H1 (cell line): ENCODE data around the gene SEC61A1. TPM values are rescaled to one million over a fixed set of nuclear protein-coding genes. Genes with fewer than 3 reads are reported as not detected.

ENCODE experiments used
- ASH2L ChIP-seq: fragments of 200-600, 300-600 bp; sonication (generic); IDR thresholded peaks from one replicate; pipeline ENCODE4 v1.7.1; 2017; ENCODE audit warnings: low read length
- CEBPB ChIP-seq: IDR thresholded peaks from 2 replicates; pipeline ENCODE4 v1.6.1; 2012; ENCODE audit warnings: low read depth, low read length
- CHD2 ChIP-seq: IDR thresholded peaks from 2 replicates; pipeline ENCODE4 v1.6.1; 2012; ENCODE audit warnings: low read length, improper control_type of control experiment
- CTBP2 ChIP-seq: IDR thresholded peaks from 2 replicates; pipeline ENCODE4 v1.7.0; 2011; ENCODE audit warnings: borderline replicate concordance, mild to moderate bottlenecking, moderate library complexity, mixed read lengths, low read length; ENCODE audit not compliant: insufficient read depth, insufficient read length
- EGR1 ChIP-seq: IDR thresholded peaks from 2 replicates; pipeline ENCODE4 v1.6.1; 2011; ENCODE audit warnings: low read depth, low read length, borderline replicate concordance
- GTF2F1 ChIP-seq: IDR thresholded peaks from 2 replicates; pipeline ENCODE4 v1.6.1; 2012; ENCODE audit warnings: low read depth, low read length, improper control_type of control experiment, borderline replicate concordance
- NANOG ChIP-seq: IDR thresholded peaks from 2 replicates; pipeline ENCODE4 v1.6.1; 2011; ENCODE audit warnings: low read length, low read depth, mild to moderate bottlenecking, inconsistent platforms; ENCODE audit not compliant: insufficient read depth, poor library complexity, severe bottlenecking
- PHF8 ChIP-seq: fragments of 200-600 bp; sonication (generic); conservative IDR thresholded peaks from 2 replicates; pipeline ENCODE4 v1.7.1; 2012; ENCODE audit warnings: low read depth, mild to moderate bottlenecking, inconsistent platforms, low read length, moderate library complexity
- RAD21 ChIP-seq, 2 experiments: IDR thresholded peaks in 1 of 2; conservative IDR thresholded peaks in 1 of 2; 2 replicates each; pipeline ENCODE4 v1.6.1; 2011; ENCODE audit warnings: low read depth in 2 of 2, low read length in 2 of 2, improper control_type of control experiment in 1 of 2, inconsistent platforms in 1 of 2, mild to moderate bottlenecking in 1 of 2, moderate library complexity in 1 of 2
- RBBP5 ChIP-seq: IDR thresholded peaks from 2 replicates; pipeline ENCODE4 v1.7.1; 2012; ENCODE audit warnings: low read depth, mild to moderate bottlenecking, inconsistent platforms, low read length, moderate library complexity, borderline replicate concordance
- SAP30 ChIP-seq: fragments of 300-600 bp; sonication (generic); IDR thresholded peaks from 2 replicates; pipeline ENCODE4 v1.7.1; 2012; ENCODE audit warnings: low read length, moderate library complexity, mild to moderate bottlenecking, inconsistent platforms; ENCODE audit not compliant: insufficient read depth, insufficient replicate concordance
- SIX5 ChIP-seq: IDR thresholded peaks from 2 replicates; pipeline ENCODE4 v1.6.1; 2011; ENCODE audit warnings: mild to moderate bottlenecking, low read depth, low read length
- polyA plus RNA-seq, 7 experiments: library from polyadenylated mRNA; depleted of rRNA in 3 of 7; stranded (reverse) in 5 of 7; unstranded in 2 of 7; fragments of >200 nt in 5 of 7; fragments of 200-250 nt in 2 of 7; gene quantifications; 1 replicate in 5 of 7; 2 replicates in 1 of 7; 4 replicates in 1 of 7; pipeline versions ENCODE4 v1.2.1 to v1.2.3, GENCODE V29; 2011 to 2013; ENCODE audit warnings: missing spikeins in 2 of 7, mixed read lengths in 2 of 7
- total RNA-seq: library from RNA; stranded (reverse); fragmentation: NEBNext Ultra II Directional; extraction: Animal tissue kit (Norgen Biotek cat#: 25700); gene quantifications from 2 replicates; pipeline ENCODE4 v1.2.1, GENCODE V29; 2021
- TF ChIP-seq, protein P1 (sequence below): IDR thresholded peaks from 2 replicates; pipeline ENCODE4 v1.6.1; 2012; ENCODE audit warnings: inconsistent platforms
- TF ChIP-seq, protein P2 (sequence below), 3 experiments: IDR thresholded peaks; 1 replicate in 2 of 3; 2 replicates in 1 of 3; pipeline versions ENCODE4 v1.5.1 to v1.6.1; 2011; ENCODE audit warnings: low read length in 3 of 3, mild to moderate bottlenecking in 3 of 3, inconsistent platforms in 2 of 3, low read depth in 1 of 3, moderate library complexity in 1 of 3; ENCODE audit not compliant: insufficient read depth in 1 of 3; ENCODE audit errors: control extremely low read depth in 1 of 3

SEC61A1 gene
- total and polyA plus RNA-seq, 2 of the 8 experiments (the other 6 are each of a cell fraction or from before 2014, with no cell fraction given) = 133 to 165 TPM

DNA sequence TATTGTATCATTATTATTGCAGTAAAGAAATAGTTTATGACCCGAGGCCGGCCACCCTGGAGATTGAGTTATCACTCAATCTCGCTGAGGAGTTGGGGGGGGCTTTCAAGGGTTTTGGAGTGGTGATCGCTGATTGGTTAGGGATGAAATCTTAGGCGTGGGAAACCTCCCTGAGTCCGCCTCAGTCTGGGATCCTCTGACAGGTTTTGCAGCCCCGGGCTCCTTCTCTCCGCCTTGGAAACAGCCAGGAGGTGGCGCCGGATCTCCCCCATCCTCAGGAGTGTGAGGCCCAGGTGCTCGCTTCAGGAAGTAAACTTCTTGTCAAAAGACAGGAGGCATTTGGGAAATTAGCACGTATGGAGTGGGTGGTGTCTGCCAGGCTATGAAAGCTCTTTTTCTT is 41.1 kb upstream of the SEC61A1 start (continued):
- TF ChIP-seq NANOG = no peak
- TF ChIP-seq, protein P1, sequence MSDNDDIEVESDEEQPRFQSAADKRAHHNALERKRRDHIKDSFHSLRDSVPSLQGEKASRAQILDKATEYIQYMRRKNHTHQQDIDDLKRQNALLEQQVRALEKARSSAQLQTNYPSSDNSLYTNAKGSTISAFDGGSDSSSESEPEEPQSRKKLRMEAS = peak; percentile 40; the same call in 1 of the 2 replicates
- TF ChIP-seq ASH2L = no peak
- no peak for TF ChIP-seq RBBP5
- TF ChIP-seq RAD21 (IDR thresholded peaks at IDR 0.05 in 1 of 2, conservative IDR thresholded peaks at IDR 0.05 in 1 of 2; ENCODE audit: low read depth in 2 of 2, low read length in 2 of 2) = peak; percentile 65 to 75
- no peak for TF ChIP-seq SIX5
- no peak for TF ChIP-seq GTF2F1
- TF ChIP-seq CTBP2 = no peak
- no peak for TF ChIP-seq CEBPB
- no peak for TF ChIP-seq SAP30
- TF ChIP-seq, protein P2, sequence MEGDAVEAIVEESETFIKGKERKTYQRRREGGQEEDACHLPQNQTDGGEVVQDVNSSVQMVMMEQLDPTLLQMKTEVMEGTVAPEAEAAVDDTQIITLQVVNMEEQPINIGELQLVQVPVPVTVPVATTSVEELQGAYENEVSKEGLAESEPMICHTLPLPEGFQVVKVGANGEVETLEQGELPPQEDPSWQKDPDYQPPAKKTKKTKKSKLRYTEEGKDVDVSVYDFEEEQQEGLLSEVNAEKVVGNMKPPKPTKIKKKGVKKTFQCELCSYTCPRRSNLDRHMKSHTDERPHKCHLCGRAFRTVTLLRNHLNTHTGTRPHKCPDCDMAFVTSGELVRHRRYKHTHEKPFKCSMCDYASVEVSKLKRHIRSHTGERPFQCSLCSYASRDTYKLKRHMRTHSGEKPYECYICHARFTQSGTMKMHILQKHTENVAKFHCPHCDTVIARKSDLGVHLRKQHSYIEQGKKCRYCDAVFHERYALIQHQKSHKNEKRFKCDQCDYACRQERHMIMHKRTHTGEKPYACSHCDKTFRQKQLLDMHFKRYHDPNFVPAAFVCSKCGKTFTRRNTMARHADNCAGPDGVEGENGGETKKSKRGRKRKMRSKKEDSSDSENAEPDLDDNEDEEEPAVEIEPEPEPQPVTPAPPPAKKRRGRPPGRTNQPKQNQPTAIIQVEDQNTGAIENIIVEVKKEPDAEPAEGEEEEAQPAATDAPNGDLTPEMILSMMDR (IDR thresholded peaks at IDR 0.05; ENCODE audit: control extremely low read depth in 1 of 3, insufficient read depth in 1 of 3, low read depth in 1 of 3, low read length in 3 of 3) = peak; percentile 61 to 81 (median 80)
- no peak for TF ChIP-seq PHF8
- no peak for TF ChIP-seq CHD2
- no peak for TF ChIP-seq EGR1
